Posterior vena cava (tissue), 2 donors: ENCODE data around the gene NAGPA. TPM values are rescaled to one million over a fixed set of nuclear protein-coding genes. Genes with fewer than 3 reads are reported as not detected.

Source experiments
- DNase-seq: peaks from one replicate; pipeline ENCODE4 v3.0.0-alpha.2; 2020; ENCODE audit warnings: low spot score
- intact Hi-C, 2 donors: fragments of 100-400 bp; cut with DNase I; formaldehyde crosslinking; loops; one replicate each; pipeline versions ENCODE4 v1.14.1 to v1.14.2; 2022 to 2023
- total RNA-seq, 2 donors: library from RNA; stranded (reverse); fragmentation: NEBNext Ultra II Directional; extraction: Animal tissue kit (Norgen Biotek cat#: 25700); gene quantifications; one replicate each; pipeline ENCODE4 v1.2.1, GENCODE V29; 2021
- donor health status: DM: yes; HTN: yes; CAD: no.
- donor health status: DM: yes; HTN: yes; CAD: no.

NAGPA gene
- total RNA-seq, 2 donors from 2014 or later = 5.9 to 6.3 TPM

GRCh38 chr16:5034167-5034523 is 410 bp upstream of the NAGPA start:
- DNase-seq = no peak
- intact Hi-C loops = no loop called here

DNA sequence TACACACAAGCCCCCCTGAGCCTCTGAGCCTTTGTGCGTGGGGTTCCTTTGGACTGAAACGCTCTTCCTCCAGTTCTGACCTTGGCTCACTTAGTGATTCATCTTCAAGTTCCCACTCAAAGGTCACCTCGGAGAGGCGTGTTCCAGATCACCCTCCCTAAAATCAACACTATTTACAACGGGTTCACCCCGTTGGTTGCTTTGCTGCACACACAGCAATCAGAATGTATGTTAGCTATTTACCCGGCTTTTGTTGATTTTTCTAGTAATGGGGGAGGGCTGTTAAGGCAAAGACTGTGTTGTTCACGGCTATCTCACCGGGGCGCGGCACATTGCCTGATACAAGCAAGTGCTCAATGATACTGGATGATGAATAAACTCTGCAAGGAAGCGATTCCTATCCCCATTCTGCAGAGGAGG is 977 bp downstream of the NAGPA start:
- intact Hi-C loops = no loop called here
- DNase-seq = peak; percentile 72

- intact Hi-C loops = no loop called here
- peak; percentile 71 for DNase-seq
These were observed 2.1 kb downstream of the NAGPA start for GRCh38 chr16:5031601-5032000.

DNA sequence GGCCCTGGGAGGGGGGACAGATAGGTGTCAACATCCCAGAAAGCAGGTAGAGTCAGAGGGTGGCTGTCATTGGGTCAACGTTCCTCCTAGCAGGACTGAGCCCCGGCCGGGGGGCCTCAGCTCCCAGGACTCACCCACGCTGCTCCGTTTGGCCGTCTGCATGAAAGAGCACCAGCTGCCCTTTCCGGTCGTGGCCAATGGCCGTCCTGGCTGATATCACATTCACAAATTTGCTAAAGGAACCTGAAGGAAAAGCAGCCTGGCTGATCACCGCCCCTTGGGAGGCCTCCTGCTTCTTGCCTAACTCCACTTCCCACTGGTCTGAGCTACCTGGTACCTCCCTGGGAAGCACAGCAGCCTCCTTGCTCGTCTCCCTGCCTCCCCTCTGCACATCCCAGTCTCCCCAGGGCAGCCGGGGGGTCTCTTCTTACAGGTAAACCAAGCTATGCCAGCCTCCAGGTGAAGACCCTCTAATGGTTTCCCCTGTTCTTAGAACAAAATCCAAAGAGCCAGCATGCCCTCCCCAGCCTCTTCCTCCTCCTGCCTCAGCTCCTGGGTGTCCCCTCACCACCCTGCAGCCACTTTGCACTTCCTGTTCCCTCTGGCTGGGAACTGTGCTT is 3.4 kb downstream of the NAGPA start:
- intact Hi-C loops = no loop called here

DNA sequence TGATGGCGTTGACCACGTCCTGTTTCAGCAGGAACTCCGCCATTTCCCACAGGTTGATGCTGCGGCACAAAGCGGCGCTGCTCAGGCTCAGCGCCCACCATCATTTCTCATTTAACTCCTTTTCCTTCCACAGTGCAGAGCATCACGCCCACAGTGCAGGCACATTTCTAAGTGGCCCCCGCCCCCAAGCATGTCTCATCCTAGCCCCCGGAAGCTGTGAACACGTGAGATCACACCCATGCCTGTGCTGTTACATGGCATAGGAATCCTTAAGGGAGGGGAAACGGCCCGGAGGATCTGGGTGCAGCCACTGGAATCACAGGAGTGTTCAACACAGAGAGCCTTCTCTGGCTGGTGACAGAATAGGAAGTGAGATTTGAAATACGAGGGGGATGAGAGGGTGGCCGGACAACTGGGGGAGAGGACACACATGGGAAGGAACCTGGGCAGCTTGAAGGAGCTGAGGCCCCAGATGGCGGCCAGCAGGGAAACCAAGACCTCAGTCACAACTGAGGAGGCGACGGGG is 4.7 kb downstream of the NAGPA start:
- intact Hi-C loops = no loop called here
- DNase-seq = peak; percentile 37

More for the DNA sequence above, 3.4 kb downstream of the NAGPA start:
- DNase-seq = peak; percentile 72

- intact Hi-C loops = no loop called here
- DNase-seq = peak; percentile 76
These were observed 6.0 kb downstream of the NAGPA start for GRCh38 chr16:5027575-5028235.

- peak; percentile 71 for DNase-seq
- intact Hi-C loops = no loop called here
These were observed 6.6 kb downstream of the NAGPA start for GRCh38 chr16:5027086-5027485.

DNA sequence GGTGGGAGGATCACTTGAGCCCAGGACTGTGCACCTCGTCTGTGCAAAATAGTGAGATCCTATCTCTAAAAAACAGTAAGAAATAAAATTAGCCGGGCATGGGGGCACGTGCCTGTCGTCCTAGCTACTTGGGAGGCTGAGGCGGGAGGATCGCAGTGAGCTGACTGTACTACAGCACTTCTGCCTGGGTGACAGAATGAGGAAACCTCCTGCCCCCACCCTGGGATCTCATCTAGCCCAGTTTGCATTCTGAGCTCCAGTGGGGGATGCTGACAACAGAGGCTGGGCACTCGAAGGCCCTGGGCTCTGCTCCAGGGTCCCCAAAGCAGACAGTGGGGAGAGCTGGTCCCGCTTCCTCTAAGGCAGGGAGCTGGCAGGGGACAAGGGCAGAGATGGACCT is 7.1 kb downstream of the NAGPA start:
- intact Hi-C loops = no loop called here
- DNase-seq = peak; percentile 25

DNA sequence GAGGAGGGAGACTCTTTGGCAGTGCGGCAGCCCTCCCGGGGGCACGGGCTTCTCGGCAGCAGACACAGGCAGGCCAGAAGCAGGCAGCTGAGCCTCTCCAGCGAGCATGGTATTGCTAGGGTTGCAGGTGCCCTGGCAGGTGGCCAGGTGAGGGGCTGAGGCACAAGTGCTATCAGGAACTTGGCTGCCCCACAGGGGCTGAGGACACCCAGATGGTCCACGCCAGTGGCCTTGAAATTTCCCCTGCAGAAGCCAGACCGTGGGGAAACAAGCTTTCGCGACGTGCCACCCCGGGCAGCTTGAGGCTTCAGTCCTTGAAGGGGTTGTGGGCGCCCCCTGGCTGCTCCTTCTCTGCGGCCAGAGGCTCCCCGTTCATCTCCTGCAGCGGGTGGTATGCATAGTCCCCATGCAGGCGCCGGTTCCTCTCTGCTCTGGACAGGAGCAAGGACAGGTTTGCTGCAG is 8.5 kb downstream of the NAGPA start:
- DNase-seq = no peak
- intact Hi-C loops = no loop called here

GRCh38 chr16:5024632-5025031 is 9.1 kb downstream of the NAGPA start:
- DNase-seq = no peak
- intact Hi-C loops = no loop called here

GRCh38 chr16:5022521-5022920 is 11.2 kb downstream of the NAGPA start:
- intact Hi-C loops = no loop called here
- no peak for DNase-seq

DNA sequence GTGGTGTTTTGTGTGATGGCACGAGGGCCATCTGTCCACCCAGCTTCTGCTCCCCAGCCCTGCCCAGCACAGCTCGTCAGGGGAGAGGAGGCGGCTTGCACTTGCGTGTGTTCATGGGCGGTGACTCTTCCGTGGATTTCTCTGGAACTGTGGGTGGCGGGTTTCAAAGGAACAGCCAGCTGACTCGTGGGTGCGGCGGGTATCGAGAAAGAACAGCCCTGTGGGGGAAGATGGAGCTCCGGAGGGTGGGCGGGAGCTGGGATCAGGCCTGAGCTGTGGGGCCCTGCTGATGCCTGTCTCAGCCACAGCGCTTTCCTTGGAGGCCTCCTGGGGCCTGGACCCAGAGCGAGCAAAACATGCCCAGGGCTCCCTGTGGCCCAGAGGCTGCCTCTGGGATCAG is 13.2 kb downstream of the NAGPA start:
- DNase-seq = no peak
- intact Hi-C loops = no loop called here

GRCh38 chr16:5019775-5020174 is 14.0 kb downstream of the NAGPA start:
- no peak for DNase-seq
- intact Hi-C loops = no loop called here

DNA sequence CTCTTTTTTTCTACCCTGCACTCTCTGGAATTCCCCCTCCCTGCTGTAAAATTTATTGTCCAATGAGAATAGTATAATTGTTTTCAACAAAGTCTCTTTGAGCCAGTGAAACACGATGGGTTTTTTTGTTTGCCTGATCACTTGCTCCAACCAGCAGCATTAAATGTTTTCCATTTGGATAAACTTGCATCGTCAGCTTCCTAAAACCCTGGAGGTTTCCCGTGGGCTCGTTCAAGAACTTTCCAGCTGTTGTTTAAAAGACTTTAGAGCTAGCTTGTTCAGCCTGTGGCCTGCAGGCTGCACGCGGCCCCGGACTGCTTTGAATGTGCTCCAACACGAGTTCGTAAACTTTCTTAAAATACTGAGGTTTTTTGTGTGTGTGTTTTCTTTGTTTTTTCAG is 14.9 kb downstream of the NAGPA start:
- intact Hi-C loops = no loop called here
- no peak for DNase-seq

DNA sequence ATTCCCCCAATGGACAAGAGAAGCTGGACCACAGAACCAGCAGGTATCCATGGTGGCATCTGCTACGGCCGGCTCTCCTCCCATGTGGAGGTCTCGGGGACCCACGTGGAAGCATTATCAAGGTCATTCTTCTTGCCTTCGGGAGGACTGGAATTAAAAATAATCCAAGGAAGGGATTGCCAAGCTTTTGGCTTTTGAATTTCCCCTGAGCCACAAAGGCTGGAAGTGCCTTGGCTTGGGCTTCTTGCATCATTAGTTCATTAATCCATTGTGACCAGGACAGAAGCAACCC is 16.1 kb downstream of the NAGPA start:
- no peak for DNase-seq
- intact Hi-C loops = no loop called here

DNA sequence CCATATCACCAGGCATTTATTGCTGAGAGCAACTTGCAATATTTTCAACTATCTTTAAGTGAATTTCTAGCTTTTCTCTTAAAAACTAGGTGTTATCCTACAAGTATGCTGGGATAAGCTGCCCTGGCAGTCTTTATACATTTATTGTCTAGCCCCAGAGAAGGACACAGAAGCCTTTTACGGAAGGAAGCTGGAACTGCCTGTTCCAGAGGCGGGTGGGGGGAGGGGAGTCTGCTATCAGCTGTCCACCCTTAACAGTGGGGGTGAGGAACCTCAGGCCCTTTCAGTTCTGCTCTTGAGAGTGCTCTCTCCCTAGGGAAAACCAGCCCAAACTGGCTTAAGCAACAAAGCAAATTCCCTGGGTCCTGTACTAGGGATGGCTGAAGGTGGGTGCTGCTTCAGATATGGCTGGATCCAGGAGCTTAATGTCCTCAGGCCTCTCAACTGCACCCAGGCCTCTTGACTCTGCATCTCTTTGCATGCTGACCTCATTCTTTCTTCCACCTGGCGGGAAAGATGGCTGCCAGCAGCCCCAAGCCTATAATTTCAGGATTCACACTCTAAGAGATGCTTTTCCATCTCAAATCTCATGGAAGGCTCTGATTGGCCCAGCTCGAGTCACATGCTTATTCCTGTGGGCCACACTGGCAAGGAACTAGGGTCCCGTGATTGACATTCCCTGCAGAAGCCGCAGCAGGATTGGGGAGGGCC is 16.6 kb downstream of the NAGPA start:
- no peak for DNase-seq
- intact Hi-C loops = no loop called here

- intact Hi-C loops = no loop called here
- DNase-seq = no peak
These were observed 17.8 kb downstream of the NAGPA start for GRCh38 chr16:5015887-5016286.

DNA sequence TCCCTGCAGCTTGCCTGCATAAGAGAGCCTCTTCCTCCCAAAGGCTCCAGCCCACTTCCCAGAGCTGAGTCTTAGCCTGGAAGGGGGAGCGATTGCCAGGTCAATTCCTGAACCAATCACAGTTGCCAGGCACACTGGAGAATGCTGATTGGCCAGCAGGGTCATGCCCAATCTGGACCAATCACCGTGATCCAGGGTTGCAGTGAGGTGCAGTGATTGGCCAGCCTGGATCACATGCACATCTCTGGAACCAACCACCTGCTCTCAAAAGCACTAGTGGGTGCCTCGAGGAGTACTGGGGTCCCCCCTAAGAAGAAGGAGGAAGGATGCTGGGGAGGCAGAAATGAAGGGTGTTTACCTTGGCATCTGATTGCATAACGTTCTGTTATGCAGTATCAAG is 18.4 kb downstream of the NAGPA start:
- DNase-seq = no peak
- intact Hi-C loops = no loop called here

- DNase-seq = no peak
- intact Hi-C loops = no loop called here
These were observed 20.8 kb downstream of the NAGPA start for GRCh38 chr16:5012887-5013286.

- intact Hi-C loops = no loop called here
These were observed 22.1 kb downstream of the NAGPA start for GRCh38 chr16:5011637-5012036.

More at GRCh38 chr16:5011637-5012036, 22.1 kb downstream of the NAGPA start:
- DNase-seq = no peak
